WTC11 (cell line): ENCODE measurements around the gene RASD1. TPM values are rescaled to one million over a fixed set of nuclear protein-coding genes. Genes with fewer than 3 reads are reported as not detected.

Experiments
- ATAC-seq: fragments of 200-7000 bp; cut with Tn5 transposase; 2 replicates; pipeline ENCODE4 v1.10.0; 2021; ENCODE audit warnings: mild to moderate bottlenecking, moderate library complexity
- CTCF ChIA-PET: fragments of 300-600 bp; sonication (Branson Sonifier 250); formaldehyde crosslinking; loops from one replicate; lab custom pipeline; 2021; ENCODE audit warnings: antibody characterized with exemption; lab: Charles Lee
- POLR2A ChIA-PET: fragments of 350-600 bp; sonication (Branson Sonifier 250); formaldehyde crosslinking; loops from one replicate; lab custom pipeline; 2021; ENCODE audit warnings: antibody characterized with exemption; lab: Charles Lee
- DNase-seq: peaks from one replicate; pipeline ENCODE4 v3.0.0; 2021; ENCODE audit warnings: low spot score
- H3K27ac Mint-ChIP-seq: 2 replicates; pipeline ENCODE4 v1.8.0; 2021; ENCODE audit warnings: mixed read lengths
- H3K27me3 Mint-ChIP-seq: 2 replicates; pipeline ENCODE4 v1.8.0; 2021; ENCODE audit warnings: low read depth, mild to moderate bottlenecking, moderate library complexity, mixed read lengths
- H3K36me3 Mint-ChIP-seq: 2 replicates; pipeline ENCODE4 v1.8.0; 2021; ENCODE audit warnings: mixed read lengths
- H3K4me1 Mint-ChIP-seq: 2 replicates; pipeline ENCODE4 v1.8.0; 2022; ENCODE audit warnings: mixed read lengths
- H3K4me3 Mint-ChIP-seq: 2 replicates; pipeline ENCODE4 v1.8.0; 2021; ENCODE audit warnings: mild to moderate bottlenecking, moderate library complexity, mixed read lengths
- H3K9me3 Mint-ChIP-seq: 2 replicates; pipeline ENCODE4 v1.8.0; 2021; ENCODE audit warnings: mixed read lengths
- ATF1 ChIP-seq: sonication (generic); formaldehyde crosslinking; IDR thresholded peaks from 2 replicates; pipeline ENCODE4 v1.8.1; 2023; ENCODE audit warnings: mild to moderate bottlenecking, moderate library complexity, missing genetic modification reagents
- ATF6 ChIP-seq: sonication (generic); formaldehyde crosslinking; IDR thresholded peaks from 2 replicates; pipeline ENCODE4 v1.8.1; 2023; ENCODE audit warnings: mild to moderate bottlenecking, missing genetic modification reagents
- CREB1 ChIP-seq: sonication (generic); formaldehyde crosslinking; IDR thresholded peaks from 2 replicates; pipeline ENCODE4 v1.8.0; 2023; ENCODE audit warnings: mild to moderate bottlenecking, missing genetic modification reagents
- CTCF ChIP-seq: fragments of 200-600 bp; IDR thresholded peaks from 2 replicates; pipeline ENCODE4 v1.8.0; 2022; ENCODE audit warnings: antibody characterized with exemption
- E2F1 ChIP-seq: sonication (generic); formaldehyde crosslinking; IDR thresholded peaks from 2 replicates; pipeline ENCODE4 v1.8.0; 2022; ENCODE audit warnings: mild to moderate bottlenecking, missing genetic modification reagents
- E2F4 ChIP-seq: sonication (generic); formaldehyde crosslinking; IDR thresholded peaks from 2 replicates; pipeline ENCODE4 v1.8.1; 2022; ENCODE audit warnings: low read depth, mild to moderate bottlenecking, moderate library complexity, missing genetic modification reagents, borderline replicate concordance
- E2F5 ChIP-seq: sonication (generic); formaldehyde crosslinking; IDR thresholded peaks from 2 replicates; pipeline ENCODE4 v1.8.1; 2022; ENCODE audit warnings: mild to moderate bottlenecking, moderate library complexity, missing genetic modification reagents
- EMX1 ChIP-seq: fragments of 250-450 bp; sonication (Bioruptor Pico); IDR thresholded peaks from 2 replicates; pipeline ENCODE4 v1.8.0; 2021; ENCODE audit warnings: mild to moderate bottlenecking
- ESRRA ChIP-seq: sonication (generic); formaldehyde crosslinking; IDR thresholded peaks from 2 replicates; pipeline ENCODE4 v1.8.1; 2022; ENCODE audit warnings: mild to moderate bottlenecking, missing genetic modification reagents, borderline replicate concordance
- FOXP4 ChIP-seq: sonication (generic); formaldehyde crosslinking; IDR thresholded peaks from 2 replicates; pipeline ENCODE4 v1.8.0; 2022; ENCODE audit warnings: mild to moderate bottlenecking, missing genetic modification reagents
- GRHL2 ChIP-seq: fragments of 250-450 bp; sonication (Bioruptor Pico); IDR thresholded peaks from 2 replicates; pipeline ENCODE4 v1.8.0; 2022; ENCODE audit warnings: mild to moderate bottlenecking, moderate library complexity; ENCODE audit not compliant: insufficient replicate concordance, severe bottlenecking
- IRF1 ChIP-seq: sonication (generic); formaldehyde crosslinking; IDR thresholded peaks from 2 replicates; pipeline ENCODE4 v1.8.0; 2023; ENCODE audit warnings: missing genetic modification reagents
- JUN ChIP-seq: sonication (generic); formaldehyde crosslinking; IDR thresholded peaks from 2 replicates; pipeline ENCODE4 v1.8.0; 2023; ENCODE audit warnings: mild to moderate bottlenecking, missing genetic modification reagents
- MYBL2 ChIP-seq: sonication (generic); formaldehyde crosslinking; IDR thresholded peaks from 2 replicates; pipeline ENCODE4 v1.8.1; 2023; ENCODE audit warnings: mild to moderate bottlenecking, moderate library complexity, missing genetic modification reagents
- NR1H2 ChIP-seq: sonication (generic); formaldehyde crosslinking; IDR thresholded peaks from 2 replicates; pipeline ENCODE4 v1.9.0; 2021; ENCODE audit warnings: mild to moderate bottlenecking, moderate library complexity, missing genetic modification reagents
- NR2C2 ChIP-seq: sonication (generic); formaldehyde crosslinking; IDR thresholded peaks from 2 replicates; pipeline ENCODE4 v1.8.0; 2022; ENCODE audit warnings: mild to moderate bottlenecking, missing genetic modification reagents
- SOX15 ChIP-seq: fragments of 250-450 bp; sonication (Bioruptor Pico); IDR thresholded peaks from 2 replicates; pipeline ENCODE4 v1.9.0; 2021; ENCODE audit warnings: mild to moderate bottlenecking
- SP1 ChIP-seq: sonication (generic); formaldehyde crosslinking; conservative IDR thresholded peaks from 2 replicates; pipeline ENCODE4 v1.8.1; 2022; ENCODE audit warnings: missing genetic modification reagents
- ZNF138 ChIP-seq: sonication (generic); formaldehyde crosslinking; conservative IDR thresholded peaks from 2 replicates; pipeline ENCODE4 v1.8.1; 2022; ENCODE audit warnings: mild to moderate bottlenecking, moderate library complexity, missing genetic modification reagents
- ZNF232 ChIP-seq: sonication (generic); formaldehyde crosslinking; IDR thresholded peaks from 2 replicates; pipeline ENCODE4 v1.8.0; 2022; ENCODE audit warnings: mild to moderate bottlenecking, missing genetic modification reagents
- ZNF263 ChIP-seq: sonication (generic); formaldehyde crosslinking; IDR thresholded peaks from 2 replicates; pipeline ENCODE4 v1.8.1; 2022; ENCODE audit warnings: low read depth, mild to moderate bottlenecking, moderate library complexity, missing genetic modification reagents
- ZNF423 ChIP-seq: fragments of 250-450 bp; sonication (Bioruptor Pico); IDR thresholded peaks from 2 replicates; pipeline ENCODE4 v2.1.2; 2022; ENCODE audit warnings: mild to moderate bottlenecking, moderate library complexity
- ZNF512 ChIP-seq: sonication (generic); formaldehyde crosslinking; IDR thresholded peaks from 2 replicates; pipeline ENCODE4 v1.8.1; 2022; ENCODE audit warnings: missing genetic modification reagents, borderline replicate concordance
- total RNA-seq: library from RNA; stranded (reverse); gene quantifications from 3 replicates; pipeline ENCODE4 v1.2.3, GENCODE V29; 2021

RASD1 gene
- total RNA-seq, 1 experiment from 2014 or later, result 5.1 TPM

GRCh38 chr17:17531156-17531555, 35.0 kb upstream of the RASD1 start (continued):
- TF ChIP-seq CTCF, result no peak
- no peak for TF ChIP-seq ZNF423 (CRISPR knock-in tag)
- TF ChIP-seq FOXP4 (CRISPR knock-in tag), result no peak
- no peak for TF ChIP-seq IRF1 (CRISPR knock-in tag)
- TF ChIP-seq E2F1, result no peak
- no peak for TF ChIP-seq CREB1 (CRISPR knock-in tag)
- TF ChIP-seq E2F5, result no peak
- TF ChIP-seq ZNF232 (CRISPR knock-in tag), result no peak

GRCh38 chr17:17528696-17529652, 32.8 kb upstream of the RASD1 start:
- Mint-ChIP-seq H3K4me1 (peaks cover 13% of the 10 kb centered on the region), H3K4me3 (no peak overlapping the region), H3K27me3 (no peaks in the 10 kb centered on the region; the same call in 1 of the 2 replicates), H3K9me3 (0 out of 2 replicates have a peak, but pooled peaks cover 4% of the 10 kb centered on the region), H3K27ac (peak overlapping the region; percentile 45; the same call in 1 of the 2 replicates), H3K36me3 (peaks cover 5% of the 10 kb centered on the region; the same call in 1 of the 2 replicates)
- ATAC-seq (no peak), DNase-seq (no peak)
- ChIA-PET POLR2A (no interaction called here), CTCF (interaction anchor here (1.1 to 1.5 kb wide), 6 partner anchors 9 to 387 kb away, joined by 3 to 5 read pairs (median 3); no protein-coding TSS in a partner anchor)
- TF ChIP-seq ATF1 (CRISPR knock-in tag) (no peak), SOX15 (CRISPR knock-in tag) (no peak), EMX1 (CRISPR knock-in tag) (no peak), ESRRA (no peak), ATF6 (CRISPR knock-in tag) (no peak), ZNF512 (CRISPR knock-in tag) (no peak), ZNF232 (CRISPR knock-in tag) (no peak), ZNF263 (CRISPR knock-in tag) (no peak), GRHL2 (CRISPR knock-in tag) (no peak), SP1 (CRISPR knock-in tag) (no peak), ZNF138 (CRISPR knock-in tag) (no peak), MYBL2 (CRISPR knock-in tag) (no peak), E2F4 (CRISPR knock-in tag) (no peak), NR2C2 (no peak), NR1H2 (CRISPR knock-in tag) (no peak), JUN (CRISPR knock-in tag) (no peak), CREB1 (CRISPR knock-in tag) (no peak)
